OCI-LY3 (cell line): Measurements from ENCODE around the gene BCL7C.

Experiments
- H2AFZ ChIP-seq: fragments of 200-600, 300-600 bp; shearing (Covaris generic); 2 replicates; pipeline ENCODE4 v1.6.0; 2014; ENCODE audit warnings: antibody characterized with exemption, low read depth, low read length
- H3K27ac ChIP-seq: fragments of 200-600, 300-600 bp; sonication (generic); 2 replicates; pipeline ENCODE4 v1.5.1; 2014; ENCODE audit warnings: mild to moderate bottlenecking, low read length, moderate library complexity, mixed read lengths
- H3K27me3 ChIP-seq: fragments of 200-600, 300-600 bp; sonication (generic); 2 replicates; pipeline ENCODE4 v1.6.1; 2014; ENCODE audit warnings: low read depth, low read length, mixed read lengths
- H3K36me3 ChIP-seq: fragments of 200-600, 300-600 bp; sonication (generic); replicated peaks from 2 replicates; pipeline ENCODE3; 2014; ENCODE audit warnings: low read depth, low read length, mixed read lengths
- H3K4me1 ChIP-seq: fragments of 300-600, 200-600 bp; sonication (generic); 2 replicates; pipeline ENCODE4 v1.6.1; 2014; ENCODE audit warnings: low read length, mixed read lengths
- H3K4me2 ChIP-seq: fragments of 200-600, 300-600 bp; sonication (generic); 2 replicates; pipeline ENCODE4 v1.6.1; 2014; ENCODE audit warnings: low read length, mixed read lengths
- H3K4me3 ChIP-seq: fragments of 300-600, 200-600 bp; sonication (generic); 2 replicates; pipeline ENCODE4 v1.5.1; 2014; ENCODE audit warnings: antibody characterized with exemption, mild to moderate bottlenecking, low read length, moderate library complexity
- H3K79me2 ChIP-seq: fragments of 300-600, 200-600 bp; shearing (Covaris generic); 2 replicates; pipeline ENCODE4 v1.6.1; 2014; ENCODE audit warnings: mild to moderate bottlenecking, low read length, mixed read lengths
- H3K9ac ChIP-seq: fragments of 300-600, 200-600 bp; shearing (Covaris generic); 2 replicates; pipeline ENCODE4 v1.6.0; 2014; ENCODE audit warnings: mild to moderate bottlenecking, low read length, moderate library complexity
- H3K9me3 ChIP-seq: fragments of 200-600, 300-600 bp; shearing (Covaris generic); 2 replicates; pipeline ENCODE4 v1.6.1; 2014; ENCODE audit warnings: low read length, mixed read lengths; ENCODE audit not compliant: insufficient read depth
- H4K20me1 ChIP-seq: fragments of 200-600, 300-600 bp; sonication (generic); 2 replicates; pipeline ENCODE4 v1.6.1; 2016; ENCODE audit warnings: low read length, mixed read lengths; ENCODE audit not compliant: insufficient read depth
- CTCF ChIP-seq: fragments of 200-600, 300-600 bp; sonication (generic); IDR thresholded peaks from 2 replicates; pipeline ENCODE4 v1.5.1; 2014; ENCODE audit warnings: antibody characterized with exemption, low read length, low read depth
- EZH2phosphoT487 ChIP-seq: fragments of 200-600 bp; shearing (Covaris generic); IDR thresholded peaks from 2 replicates; pipeline ENCODE4 v1.6.1; 2018; ENCODE audit warnings: antibody characterized with exemption, mixed run types, low read depth

The BCL7C gene

GRCh38 chr16:30844346-30844670, 49.6 kb downstream of the BCL7C start:
- no peaks in the 10 kb centered on the region for H3K9me3 ChIP-seq
- TF ChIP-seq CTCF (no peak), EZH2phosphoT487 (no peak)
- H3K4me3 ChIP-seq, result no peak overlapping the region
- peak overlapping the region; percentile 84; the same call in 1 of the 2 replicates for H2AFZ ChIP-seq
- H3K27me3 ChIP-seq, result no peaks in the 10 kb centered on the region
- H4K20me1 ChIP-seq, result no peaks in the 10 kb centered on the region
- no peak overlapping the region for H3K27ac ChIP-seq
- H3K4me2 ChIP-seq, result peak overlapping the region; percentile 86; the same call in 1 of the 2 replicates
- no peak overlapping the region for H3K9ac ChIP-seq
- H3K4me1 ChIP-seq, result peaks cover 7% of the 10 kb centered on the region
- H3K36me3 ChIP-seq, result no peaks in the 10 kb centered on the region
- H3K79me2 ChIP-seq, result no peaks in the 10 kb centered on the region

- no peak overlapping the region for H3K4me2 ChIP-seq
- no peaks in the 10 kb centered on the region for H4K20me1 ChIP-seq
- H3K79me2 ChIP-seq, result no peaks in the 10 kb centered on the region
- H3K9me3 ChIP-seq, result no peaks in the 10 kb centered on the region
- no peak overlapping the region for H3K27ac ChIP-seq
- no peak overlapping the region for H3K9ac ChIP-seq
- no peak overlapping the region for H3K4me3 ChIP-seq
- no peak overlapping the region for H2AFZ ChIP-seq
- peaks cover 7% of the 10 kb centered on the region for H3K4me1 ChIP-seq
- H3K27me3 ChIP-seq, result no peaks in the 10 kb centered on the region
- H3K36me3 ChIP-seq, result no peaks in the 10 kb centered on the region
- no peak for TF ChIP-seq EZH2phosphoT487
These were observed 50.4 kb downstream of the BCL7C start for GRCh38 chr16:30843501-30843900.

- TF ChIP-seq EZH2phosphoT487 (no peak), CTCF (no peak)
- H3K4me2 ChIP-seq, result no peak overlapping the region
- no peak overlapping the region for H3K9ac ChIP-seq
- no peaks in the 10 kb centered on the region for H3K79me2 ChIP-seq
- H2AFZ ChIP-seq, result no peak overlapping the region
- no peaks in the 10 kb centered on the region for H3K27me3 ChIP-seq
- H3K36me3 ChIP-seq, result no peaks in the 10 kb centered on the region
- H3K4me1 ChIP-seq, result peaks cover 7% of the 10 kb centered on the region
- H3K27ac ChIP-seq, result no peak overlapping the region
- H3K4me3 ChIP-seq, result no peak overlapping the region
- H4K20me1 ChIP-seq, result no peaks in the 10 kb centered on the region
- no peaks in the 10 kb centered on the region for H3K9me3 ChIP-seq
These were observed 50.9 kb downstream of the BCL7C start for GRCh38 chr16:30842971-30843370.

GRCh38 chr16:30841332-30841731, 52.5 kb downstream of the BCL7C start:
- Histone ChIP-seq H3K36me3 (no peaks in the 10 kb centered on the region), H3K9ac (no peak overlapping the region), H4K20me1 (no peaks in the 10 kb centered on the region), H3K27me3 (no peaks in the 10 kb centered on the region), H3K9me3 (no peaks in the 10 kb centered on the region), H3K4me3 (no peak overlapping the region), H2AFZ (no peak overlapping the region), H3K4me2 (no peak overlapping the region), H3K4me1 (peaks cover 7% of the 10 kb centered on the region), H3K79me2 (no peaks in the 10 kb centered on the region), H3K27ac (no peak overlapping the region)
- TF ChIP-seq EZH2phosphoT487, result no peak
- no peak for TF ChIP-seq CTCF

GRCh38 chr16:30840611-30841010, 53.3 kb downstream of the BCL7C start:
- Histone ChIP-seq H3K9me3 (no peaks in the 10 kb centered on the region), H3K27ac (no peak overlapping the region), H3K4me2 (no peak overlapping the region), H4K20me1 (no peaks in the 10 kb centered on the region), H3K36me3 (no peaks in the 10 kb centered on the region), H3K4me1 (peaks cover 7% of the 10 kb centered on the region), H3K27me3 (no peaks in the 10 kb centered on the region), H2AFZ (no peak overlapping the region), H3K9ac (no peak overlapping the region), H3K79me2 (no peaks in the 10 kb centered on the region), H3K4me3 (no peak overlapping the region)
- TF ChIP-seq EZH2phosphoT487 (no peak), CTCF (no peak)
